ENCODE measurements around the gene NTM. TPM values are rescaled to one million over a fixed set of nuclear protein-coding genes. Genes with fewer than 3 reads are reported as not detected.

The NTM gene
- polyA plus RNA-seq, 1 donor from 2014 or later = 39.4 TPM

DNA sequence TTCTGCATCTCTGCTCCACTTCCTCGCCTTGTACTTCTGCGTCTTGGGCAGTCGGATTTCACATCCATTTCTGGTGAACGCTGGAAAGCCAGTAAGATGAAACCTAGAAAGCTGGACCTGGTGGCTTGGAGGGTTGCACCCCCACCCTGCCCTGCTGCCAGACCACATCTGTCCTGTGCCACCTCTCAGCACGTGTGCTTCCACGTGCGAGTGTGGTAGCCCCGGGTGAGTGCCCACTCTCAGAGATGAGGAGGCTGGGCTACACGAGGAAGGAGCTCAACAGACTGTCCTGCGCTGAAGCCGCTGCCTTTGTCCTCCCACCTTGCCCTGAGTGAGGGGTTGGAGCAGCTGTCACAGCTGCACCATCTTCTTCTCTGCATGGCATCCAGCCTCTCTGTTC lies 77.5 kb downstream of the NTM start:
- no peaks in the 10 kb centered on the region for H3K9me2 ChIP-seq (ENCODE audit: insufficient read depth, low read length)
- no peak overlapping the region for H2AFZ ChIP-seq (ENCODE audit: low read depth, low read length)
- H4K20me1 ChIP-seq (ENCODE audit: insufficient read depth) = no peaks in the 10 kb centered on the region
- no peaks in the 10 kb centered on the region for H3K79me2 ChIP-seq (replicated peaks; ENCODE audit: insufficient read depth, low read length)
- H3F3A ChIP-seq (ENCODE audit: insufficient read depth, low read length, poor library complexity, severe bottlenecking) = no peaks in the 10 kb centered on the region
- no peak overlapping the region for H3K4me2 ChIP-seq (ENCODE audit: low read length)
- no peaks in the 10 kb centered on the region for H3K27me3 ChIP-seq (ENCODE audit: insufficient read depth, low read depth, low read length)
- H3K36me3 ChIP-seq (ENCODE audit: insufficient read depth, low read length) = no peaks in the 10 kb centered on the region
- no peak overlapping the region for H3K9ac ChIP-seq (ENCODE audit: low read length)
- no peak overlapping the region for H3K4me3 ChIP-seq (ENCODE audit: low read length)
- H3K27ac ChIP-seq (ENCODE audit: low read length) = no peak overlapping the region
- H3K9me3 ChIP-seq (ENCODE audit: low read length) = no peaks in the 10 kb centered on the region
- TF ChIP-seq SMC3 (conservative IDR thresholded peaks at IDR 0.05; ENCODE audit: poor library complexity) = no peak
- TF ChIP-seq, protein P1, sequence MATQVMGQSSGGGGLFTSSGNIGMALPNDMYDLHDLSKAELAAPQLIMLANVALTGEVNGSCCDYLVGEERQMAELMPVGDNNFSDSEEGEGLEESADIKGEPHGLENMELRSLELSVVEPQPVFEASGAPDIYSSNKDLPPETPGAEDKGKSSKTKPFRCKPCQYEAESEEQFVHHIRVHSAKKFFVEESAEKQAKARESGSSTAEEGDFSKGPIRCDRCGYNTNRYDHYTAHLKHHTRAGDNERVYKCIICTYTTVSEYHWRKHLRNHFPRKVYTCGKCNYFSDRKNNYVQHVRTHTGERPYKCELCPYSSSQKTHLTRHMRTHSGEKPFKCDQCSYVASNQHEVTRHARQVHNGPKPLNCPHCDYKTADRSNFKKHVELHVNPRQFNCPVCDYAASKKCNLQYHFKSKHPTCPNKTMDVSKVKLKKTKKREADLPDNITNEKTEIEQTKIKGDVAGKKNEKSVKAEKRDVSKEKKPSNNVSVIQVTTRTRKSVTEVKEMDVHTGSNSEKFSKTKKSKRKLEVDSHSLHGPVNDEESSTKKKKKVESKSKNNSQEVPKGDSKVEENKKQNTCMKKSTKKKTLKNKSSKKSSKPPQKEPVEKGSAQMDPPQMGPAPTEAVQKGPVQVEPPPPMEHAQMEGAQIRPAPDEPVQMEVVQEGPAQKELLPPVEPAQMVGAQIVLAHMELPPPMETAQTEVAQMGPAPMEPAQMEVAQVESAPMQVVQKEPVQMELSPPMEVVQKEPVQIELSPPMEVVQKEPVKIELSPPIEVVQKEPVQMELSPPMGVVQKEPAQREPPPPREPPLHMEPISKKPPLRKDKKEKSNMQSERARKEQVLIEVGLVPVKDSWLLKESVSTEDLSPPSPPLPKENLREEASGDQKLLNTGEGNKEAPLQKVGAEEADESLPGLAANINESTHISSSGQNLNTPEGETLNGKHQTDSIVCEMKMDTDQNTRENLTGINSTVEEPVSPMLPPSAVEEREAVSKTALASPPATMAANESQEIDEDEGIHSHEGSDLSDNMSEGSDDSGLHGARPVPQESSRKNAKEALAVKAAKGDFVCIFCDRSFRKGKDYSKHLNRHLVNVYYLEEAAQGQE (IDR thresholded peaks at IDR 0.05; ENCODE audit: borderline replicate concordance) = no peak
- TF ChIP-seq POLR2AphosphoS5 (IDR thresholded peaks at IDR 0.05) = no peak
- TF ChIP-seq TAF1 (IDR thresholded peaks at IDR 0.05; ENCODE audit: low read depth) = no peak
- no peak for TF ChIP-seq EP300 (conservative IDR thresholded peaks at IDR 0.05; ENCODE audit: poor library complexity, severe bottlenecking)
- no peak for TF ChIP-seq EZH2 (IDR thresholded peaks at IDR 0.05; ENCODE audit: borderline replicate concordance, insufficient read depth, low read length, poor library complexity, severe bottlenecking)
- no peak for TF ChIP-seq MXI1 (conservative IDR thresholded peaks at IDR 0.05; ENCODE audit: poor library complexity, severe bottlenecking)
- TF ChIP-seq RAD21 (conservative IDR thresholded peaks at IDR 0.05) = no peak

DNA sequence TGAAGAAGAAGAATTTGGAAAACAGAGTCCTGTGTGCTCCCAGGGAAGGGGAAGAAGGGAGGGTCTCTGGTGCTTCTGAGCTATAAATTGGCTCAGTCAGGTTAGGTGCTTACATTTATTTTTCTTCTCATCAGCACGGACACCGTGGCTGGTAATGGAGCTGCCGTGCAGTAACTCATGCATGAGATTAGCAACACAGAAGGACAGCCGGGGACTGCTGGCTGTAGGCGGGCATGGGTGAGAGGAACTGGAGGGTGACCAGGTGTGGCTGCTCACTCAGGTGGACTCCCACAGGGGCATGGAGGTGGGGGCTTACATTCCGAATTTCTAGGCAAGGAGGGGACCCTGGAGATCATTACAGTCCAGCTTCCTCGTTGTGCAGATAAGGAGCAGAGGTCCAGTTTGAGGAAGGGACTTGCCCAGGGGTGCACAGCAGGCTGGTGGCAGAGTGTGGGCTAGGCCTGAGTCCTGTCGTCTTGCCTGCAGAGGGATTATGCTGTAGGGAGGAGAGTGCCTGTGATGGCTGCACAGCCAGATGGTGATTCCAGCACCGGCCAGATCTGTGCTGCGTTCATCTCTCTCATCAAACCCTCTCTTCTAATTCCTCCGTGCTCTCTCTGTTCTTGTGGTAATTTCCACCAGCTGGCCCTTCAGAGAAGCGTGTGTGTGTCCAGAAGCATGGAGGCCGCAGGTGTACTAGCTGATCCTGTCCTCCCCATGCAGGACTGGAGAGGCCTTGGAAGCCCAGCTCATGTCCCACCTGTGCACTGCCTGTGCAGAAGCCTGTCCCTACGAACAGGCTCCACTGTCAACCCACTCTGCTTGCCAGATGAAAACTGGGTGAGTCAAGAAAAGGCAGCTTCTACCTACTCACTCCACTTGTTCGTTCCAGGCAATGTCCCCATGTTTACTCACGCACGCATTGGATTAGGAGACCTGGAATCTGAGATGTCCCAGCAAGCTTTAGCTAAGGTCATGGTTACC lies 78.9 kb downstream of the NTM start:
- Histone ChIP-seq H3K4me3 (ENCODE audit: low read length) (no peak overlapping the region), H3K9me3 (ENCODE audit: low read length) (no peaks in the 10 kb centered on the region), H3K9ac (ENCODE audit: low read length) (no peak overlapping the region), H4K20me1 (ENCODE audit: insufficient read depth) (no peaks in the 10 kb centered on the region), H3F3A (ENCODE audit: insufficient read depth, low read length, poor library complexity, severe bottlenecking) (no peaks in the 10 kb centered on the region), H3K4me2 (ENCODE audit: low read length) (no peak overlapping the region), H3K36me3 (ENCODE audit: insufficient read depth, low read length) (no peaks in the 10 kb centered on the region), H3K27me3 (ENCODE audit: insufficient read depth, low read depth, low read length) (no peaks in the 10 kb centered on the region), H3K79me2 (replicated peaks; ENCODE audit: insufficient read depth, low read length) (no peaks in the 10 kb centered on the region), H3K9me2 (ENCODE audit: insufficient read depth, low read length) (no peaks in the 10 kb centered on the region), H3K27ac (ENCODE audit: low read length) (no peak overlapping the region), H2AFZ (ENCODE audit: low read depth, low read length) (no peak overlapping the region)
- TF ChIP-seq TAF1 (IDR thresholded peaks at IDR 0.05; ENCODE audit: low read depth) = no peak
- TF ChIP-seq MXI1 (conservative IDR thresholded peaks at IDR 0.05; ENCODE audit: poor library complexity, severe bottlenecking) = no peak
- TF ChIP-seq, protein P1 (IDR thresholded peaks at IDR 0.05; ENCODE audit: borderline replicate concordance) = no peak
- TF ChIP-seq EP300 (conservative IDR thresholded peaks at IDR 0.05; ENCODE audit: poor library complexity, severe bottlenecking) = no peak
- TF ChIP-seq RAD21 (conservative IDR thresholded peaks at IDR 0.05) = no peak
- TF ChIP-seq SMC3 (conservative IDR thresholded peaks at IDR 0.05; ENCODE audit: poor library complexity) = no peak
- TF ChIP-seq POLR2AphosphoS5 (IDR thresholded peaks at IDR 0.05) = no peak
- TF ChIP-seq EZH2 (IDR thresholded peaks at IDR 0.05; ENCODE audit: borderline replicate concordance, insufficient read depth, low read length, poor library complexity, severe bottlenecking) = no peak
- TF ChIP-seq, protein P2, sequence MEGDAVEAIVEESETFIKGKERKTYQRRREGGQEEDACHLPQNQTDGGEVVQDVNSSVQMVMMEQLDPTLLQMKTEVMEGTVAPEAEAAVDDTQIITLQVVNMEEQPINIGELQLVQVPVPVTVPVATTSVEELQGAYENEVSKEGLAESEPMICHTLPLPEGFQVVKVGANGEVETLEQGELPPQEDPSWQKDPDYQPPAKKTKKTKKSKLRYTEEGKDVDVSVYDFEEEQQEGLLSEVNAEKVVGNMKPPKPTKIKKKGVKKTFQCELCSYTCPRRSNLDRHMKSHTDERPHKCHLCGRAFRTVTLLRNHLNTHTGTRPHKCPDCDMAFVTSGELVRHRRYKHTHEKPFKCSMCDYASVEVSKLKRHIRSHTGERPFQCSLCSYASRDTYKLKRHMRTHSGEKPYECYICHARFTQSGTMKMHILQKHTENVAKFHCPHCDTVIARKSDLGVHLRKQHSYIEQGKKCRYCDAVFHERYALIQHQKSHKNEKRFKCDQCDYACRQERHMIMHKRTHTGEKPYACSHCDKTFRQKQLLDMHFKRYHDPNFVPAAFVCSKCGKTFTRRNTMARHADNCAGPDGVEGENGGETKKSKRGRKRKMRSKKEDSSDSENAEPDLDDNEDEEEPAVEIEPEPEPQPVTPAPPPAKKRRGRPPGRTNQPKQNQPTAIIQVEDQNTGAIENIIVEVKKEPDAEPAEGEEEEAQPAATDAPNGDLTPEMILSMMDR (IDR thresholded peaks at IDR 0.05; ENCODE audit: poor library complexity, severe bottlenecking) = no peak

All from neural cell (in vitro differentiated cells).